CD4-positive, alpha-beta T cell treated with Interleukin-6 at 100 ng/mL for 8 hours (primary cell): ENCODE results near the gene LRRC7.

Experiments used
- DNase-seq: peaks from one replicate; pipeline ENCODE4 v3.0.0-alpha.2; 2020; ENCODE audit warnings: mixed read lengths, low spot score

Gene LRRC7

DNA sequence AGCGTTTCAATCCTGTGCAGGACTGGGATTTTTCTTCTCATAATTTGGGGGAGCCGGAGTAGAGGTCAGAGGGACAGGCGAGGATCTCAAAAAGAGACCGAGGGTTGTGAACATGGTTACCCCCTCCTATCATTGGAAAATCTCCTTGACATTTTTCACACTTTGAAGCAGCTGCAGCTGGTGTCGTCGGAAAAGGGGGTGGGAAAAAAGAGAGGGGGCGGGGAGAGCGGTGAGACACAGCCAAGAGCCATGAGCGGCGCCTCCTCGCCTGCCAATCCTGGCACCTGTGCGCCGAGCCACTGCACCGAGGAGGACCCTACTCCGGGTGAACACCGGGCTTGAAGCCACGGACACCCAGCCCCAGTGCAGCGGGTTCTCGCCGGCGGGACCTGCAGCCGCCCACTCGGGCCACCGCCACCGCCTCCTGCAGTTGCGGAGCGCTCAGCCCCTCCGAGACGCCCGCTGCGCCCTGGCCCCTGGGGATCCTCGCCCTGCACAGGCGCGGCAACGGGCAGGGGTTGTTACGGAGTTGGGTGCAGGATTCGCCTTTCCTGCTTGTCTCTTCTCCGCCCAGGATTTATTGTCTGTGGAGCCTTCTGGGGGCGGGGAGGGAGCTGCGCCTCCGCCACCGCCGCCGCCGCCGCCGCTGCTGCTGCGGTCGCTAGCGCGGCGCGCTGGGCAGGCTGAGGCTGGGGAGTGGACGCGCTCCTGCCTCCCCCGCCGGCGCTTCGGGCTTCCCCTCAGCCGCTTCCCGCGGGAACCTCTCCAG, at the start of gene LRRC7:
Gene LRRC7, plus strand, starts transcription at position 271 of the 769 bp plus-strand sequence. CDS start 718 bp downstream, outside the sequence.
- no peak for DNase-seq

DNA sequence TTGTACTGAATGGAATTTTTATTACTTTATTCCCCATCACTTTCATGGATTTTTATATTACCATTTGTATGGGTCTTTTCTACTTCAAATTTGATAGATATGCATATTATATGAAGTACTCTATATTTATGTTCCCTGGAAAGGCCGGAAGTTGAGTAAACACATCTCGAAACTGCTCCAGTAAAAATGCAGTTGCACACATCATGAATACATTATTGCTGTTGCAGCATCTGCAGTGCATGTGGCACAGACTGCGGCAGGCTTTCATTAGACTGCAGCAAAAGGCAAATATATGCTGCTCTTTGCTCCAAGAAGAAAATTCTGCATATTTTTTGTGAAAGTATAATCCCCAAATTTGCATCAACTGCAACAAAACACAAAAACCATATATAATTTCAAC, 48.7 kb upstream of the LRRC7 start:
- no peak for DNase-seq

GRCh38 chr1:69520326-69520725, 47.4 kb upstream of the LRRC7 start:
- DNase-seq: no peak

- no peak for DNase-seq
These were observed 44.7 kb upstream of the LRRC7 start for GRCh38 chr1:69523032-69523431.

DNA sequence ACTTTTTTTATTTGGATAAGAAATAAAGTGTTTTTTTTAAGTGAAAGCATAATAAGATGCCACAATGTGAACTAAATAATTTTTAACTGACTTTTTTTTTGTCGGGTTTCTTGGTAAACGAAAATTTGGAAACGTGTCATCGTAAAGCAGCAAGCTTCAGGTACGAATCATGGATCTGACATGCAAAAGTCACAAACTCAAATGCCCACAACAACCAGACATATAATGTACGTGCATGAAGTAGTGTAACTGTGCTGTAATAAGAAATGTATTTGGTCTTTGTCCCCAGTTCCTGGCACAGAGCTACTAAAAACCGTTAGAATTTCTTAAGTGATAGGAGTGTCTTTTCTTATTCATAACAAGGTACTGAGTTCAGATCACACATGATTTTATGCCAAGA, 44.3 kb upstream of the LRRC7 start:
- DNase-seq: no peak

GRCh38 chr1:69524015-69524414, 43.7 kb upstream of the LRRC7 start:
- no peak for DNase-seq

DNA sequence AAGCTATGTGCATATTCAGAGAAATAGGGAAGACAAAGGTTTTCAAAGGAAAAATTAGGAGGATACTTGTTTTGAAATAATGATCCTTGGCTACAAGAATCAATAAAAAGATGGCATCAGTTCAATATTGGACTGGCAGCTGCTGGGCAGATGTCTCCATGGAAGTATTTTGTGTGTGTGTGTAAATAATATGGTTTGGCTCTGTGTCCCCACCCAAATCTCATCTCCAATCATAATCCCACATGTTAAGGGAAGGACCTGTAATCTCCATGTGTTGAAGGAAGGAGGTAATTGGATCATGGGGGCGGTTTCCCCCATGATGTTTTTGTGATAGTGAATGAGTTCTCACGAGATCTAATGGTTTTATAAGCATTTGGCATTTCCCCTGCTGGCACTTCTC, 40.4 kb upstream of the LRRC7 start:
- no peak for DNase-seq

DNA sequence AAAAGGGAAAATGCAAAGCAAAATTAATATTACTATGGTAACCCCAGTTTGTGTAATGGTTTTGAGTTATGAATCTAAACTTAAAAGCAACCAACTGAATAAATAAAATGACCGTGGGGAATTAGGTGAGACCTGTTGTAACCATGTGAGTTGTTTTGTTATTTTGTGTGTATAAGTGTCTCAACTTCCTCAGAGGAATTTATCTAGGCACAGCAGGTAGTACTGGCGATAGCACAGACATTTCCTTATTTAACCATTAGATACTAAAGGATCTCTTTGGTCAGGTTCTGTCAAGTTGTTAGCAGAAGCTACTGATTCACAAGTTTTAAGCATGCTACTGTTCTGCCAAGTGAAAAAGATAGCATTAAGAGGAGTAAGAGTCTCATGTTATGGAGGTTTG, 39.3 kb upstream of the LRRC7 start:
- DNase-seq: no peak

- no peak for DNase-seq
These were observed 34.4 kb upstream of the LRRC7 start for GRCh38 chr1:69533343-69533742.

DNA sequence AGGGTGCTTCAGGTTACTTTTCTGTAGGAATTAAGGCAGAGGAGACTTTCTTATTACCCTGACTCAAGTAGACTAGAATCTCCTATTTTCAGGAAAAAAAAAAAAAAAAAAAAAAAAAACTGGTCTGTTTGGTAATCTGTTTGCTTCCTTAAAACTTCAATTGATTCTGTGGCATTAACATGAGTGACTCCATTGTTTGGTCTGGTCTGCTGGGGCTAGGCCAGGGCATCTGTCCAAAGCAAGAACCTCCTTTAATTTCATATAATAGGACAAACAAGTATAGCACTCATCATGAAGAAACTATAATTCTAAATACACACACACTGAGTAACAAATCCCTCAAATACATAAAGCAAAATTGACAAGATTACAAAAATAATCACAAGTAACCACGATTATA, 32.9 kb upstream of the LRRC7 start:
- DNase-seq: no peak

GRCh38 chr1:69535490-69535889, 32.2 kb upstream of the LRRC7 start:
- DNase-seq: no peak

DNA sequence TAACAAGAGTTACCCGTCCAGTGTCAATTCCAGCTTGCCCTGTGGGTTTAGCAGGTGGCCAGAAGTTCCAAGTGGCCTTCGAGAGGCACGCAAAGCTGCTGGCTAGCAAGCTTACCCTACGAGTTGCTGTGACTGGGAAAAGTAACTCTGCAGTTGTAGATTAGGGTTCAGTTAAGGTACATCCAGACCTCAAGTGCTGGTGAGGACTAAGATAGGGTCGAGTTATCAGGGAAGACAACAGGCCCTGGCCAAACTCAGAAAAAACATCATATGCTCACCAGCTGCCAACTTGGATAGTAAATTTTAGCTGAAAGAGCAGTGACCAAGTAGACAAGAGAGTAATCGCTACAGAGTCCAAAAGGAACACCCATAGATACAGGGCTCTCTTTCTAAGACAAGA, 27.7 kb upstream of the LRRC7 start:
- DNase-seq: no peak

DNA sequence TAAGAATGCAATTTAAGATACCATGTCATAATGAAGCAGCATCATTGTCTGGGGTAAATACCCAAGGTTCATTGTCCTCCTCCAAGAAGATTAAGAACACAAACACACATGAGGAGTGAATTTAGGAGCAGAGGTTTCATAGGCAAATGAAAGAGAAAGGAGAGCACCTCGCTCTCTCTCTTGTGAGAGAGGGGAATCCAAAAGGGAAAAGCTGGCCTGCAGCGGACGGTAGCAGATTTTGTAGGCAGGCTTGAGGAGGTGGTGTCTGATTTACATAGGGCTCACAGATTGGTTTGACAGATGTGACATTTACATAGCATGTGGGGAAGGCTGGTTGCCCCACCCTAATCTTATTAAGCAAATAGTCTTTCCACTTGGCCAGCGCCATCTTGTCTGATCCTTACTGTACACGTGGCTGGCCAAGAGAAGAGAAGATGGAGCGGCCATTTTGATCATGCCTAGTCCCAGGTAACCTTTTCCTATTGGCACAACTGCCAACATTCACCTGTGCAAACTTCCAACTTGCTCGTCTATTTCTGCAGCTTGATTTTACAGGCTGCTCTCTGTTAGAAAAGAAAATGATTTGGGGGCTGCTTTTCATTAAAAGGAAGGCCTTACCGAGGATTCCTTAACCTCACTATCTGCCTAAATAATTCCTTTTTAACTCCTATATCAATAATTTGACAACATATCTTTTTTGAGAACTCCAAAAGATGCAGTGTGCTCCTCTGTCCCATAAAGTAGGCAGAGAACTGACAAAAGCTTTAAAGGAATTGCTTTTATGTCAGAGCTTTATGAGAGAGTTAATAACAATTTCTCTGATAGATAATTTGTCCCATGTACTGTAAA, 16.0 kb upstream of the LRRC7 start:
- DNase-seq: no peak

- no peak for DNase-seq
These were observed 14.0 kb upstream of the LRRC7 start for GRCh38 chr1:69553726-69554125.

- DNase-seq: no peak
These were observed 876 bp downstream of the LRRC7 start for GRCh38 chr1:69568421-69569174.

GRCh38 chr1:69569175-69569541, 1.4 kb downstream of the LRRC7 start:
- DNase-seq: no peak

GRCh38 chr1:69569576-69570328, 2.0 kb downstream of the LRRC7 start:
- DNase-seq: no peak

DNA sequence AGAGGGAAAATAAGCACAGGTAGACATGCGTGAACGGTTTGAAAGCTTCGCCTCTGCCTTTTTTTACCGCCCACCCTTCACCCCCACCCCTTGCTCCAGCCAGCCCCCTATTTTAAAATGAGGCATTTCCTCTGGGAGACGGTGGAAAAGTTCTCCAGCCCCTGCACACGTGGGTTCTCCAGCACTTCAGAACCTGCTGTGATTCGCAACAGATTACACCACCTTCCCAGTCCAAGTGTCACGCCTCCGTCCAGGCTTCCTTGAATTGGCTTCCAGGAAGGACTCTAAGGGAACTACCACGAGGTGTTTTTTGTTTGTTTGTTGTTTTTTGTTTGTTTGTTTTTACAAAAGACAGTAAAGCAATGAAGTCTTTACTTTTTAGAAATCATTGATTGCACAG, 2.6 kb downstream of the LRRC7 start:
- DNase-seq: no peak

DNA sequence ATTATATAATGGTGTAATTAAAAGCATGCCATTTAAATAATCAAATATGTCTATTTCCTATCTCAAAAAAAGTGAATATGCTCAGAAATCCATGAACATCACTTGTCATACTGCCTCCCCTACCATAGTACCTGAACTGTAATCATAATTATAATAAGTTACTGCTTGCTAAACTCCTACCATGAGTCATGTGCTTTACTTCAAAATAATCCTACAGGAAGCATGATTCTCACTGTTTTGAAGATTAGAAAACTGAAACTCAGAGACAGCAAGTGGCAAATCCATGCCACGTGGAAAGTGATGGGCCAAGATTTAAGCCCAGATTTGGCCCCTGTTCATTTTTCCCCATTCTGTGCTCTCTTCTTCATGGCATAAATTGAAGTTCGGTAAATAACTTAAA, 5.2 kb downstream of the LRRC7 start:
- DNase-seq: no peak

DNA sequence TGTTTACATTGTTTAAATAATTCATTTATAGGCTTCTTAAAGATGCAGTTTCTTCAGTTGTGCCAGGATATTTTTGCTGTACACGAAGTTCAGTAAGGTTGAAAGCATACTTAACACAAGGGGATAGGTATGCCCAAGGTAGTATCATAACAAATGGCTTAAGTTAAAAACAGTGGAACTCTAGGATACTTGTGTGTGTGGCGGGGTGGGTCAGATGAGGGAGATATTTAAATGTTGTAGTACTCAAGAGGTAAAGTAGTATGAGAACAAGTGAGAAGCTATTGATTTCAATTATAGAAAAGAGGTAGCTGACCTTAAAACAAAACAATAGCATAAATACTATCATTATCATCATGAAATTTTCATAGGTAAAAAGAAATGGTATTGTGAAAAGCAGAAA, 6.2 kb downstream of the LRRC7 start:
- DNase-seq: no peak

GRCh38 chr1:69585666-69586065, 17.9 kb downstream of the LRRC7 start:
- DNase-seq: no peak

- DNase-seq: no peak
These were observed 19.7 kb downstream of the LRRC7 start for GRCh38 chr1:69587391-69587790.
